Measurements from ENCODE around the gene PTPRG. TPM values are rescaled to one million over a fixed set of nuclear protein-coding genes. Genes with fewer than 3 reads are reported as not detected.
"Not testable (repeated sequence)": the region's sequence is repeated elsewhere in the genome, so short reads cannot be mapped to it uniquely, and the experiment has no call there.

The PTPRG gene
- polyA plus RNA-seq, 1 donor (not counting 4 experiments of a cell fraction or from before 2014, with no cell fraction given): 12.1 TPM

- Histone ChIP-seq H3K36me3 (ENCODE audit: control insufficient read depth in 2 of 2, extremely low read depth in 1 of 2, insufficient read depth in 2 of 2, low read length in 2 of 2) (no peaks in the 10 kb centered on the region), H2AFZ (ENCODE audit: control insufficient read depth, low read length) (no peak overlapping the region), H3K27ac (ENCODE audit: control insufficient read depth, insufficient read depth, low read length) (no peak overlapping the region), H3K4me1 (ENCODE audit: control insufficient read depth, extremely low read depth, insufficient read depth, low read length) (no peaks in the 10 kb centered on the region), H3K9ac (ENCODE audit: control insufficient read depth, extremely low read depth, insufficient read depth, low read length) (no peak overlapping the region), H3K27me3 (ENCODE audit: control insufficient read depth, extremely low read depth, insufficient read depth, low read length) (no peaks in the 10 kb centered on the region), H3K9me1 (ENCODE audit: control insufficient read depth, extremely low read depth, insufficient read depth, low read length) (no peaks in the 10 kb centered on the region), H3K79me2 (ENCODE audit: control insufficient read depth, insufficient read depth, low read length) (no peaks in the 10 kb centered on the region), H3K4me3 (ENCODE audit: control insufficient read depth in 2 of 3, extremely low read depth in 1 of 3, insufficient read depth in 2 of 3, low read depth in 1 of 3, low read length in 3 of 3) (no peak overlapping the region), H3K9me3 (ENCODE audit: control insufficient read depth, low read depth, low read length) (no peaks in the 10 kb centered on the region), H3K4me2 (ENCODE audit: control insufficient read depth, extremely low read depth, insufficient read depth, low read depth, low read length) (no peak overlapping the region), H4K20me1 (ENCODE audit: control insufficient read depth, extremely low read depth, insufficient read depth, low read length) (no peaks in the 10 kb centered on the region)
- TF ChIP-seq EZH2 (IDR thresholded peaks at IDR 0.05; ENCODE audit: low read length) (no peak), CTCF (optimal IDR thresholded peaks at IDR 0.05 in 1 of 3, IDR thresholded peaks at IDR 0.05 in 1 of 3, conservative IDR thresholded peaks at IDR 0.05 in 1 of 3; ENCODE audit: extremely low read depth in 1 of 3, insufficient read depth in 2 of 3, low read length in 3 of 3) (no peak)
- DNase-seq (ENCODE audit: low read depth, low spot score) (no peak), FAIRE-seq (no peak)
- dilution Hi-C loops (cut with MboI; ENCODE audit: extremely low pct_ligation_motif_present, low sequenced_read_pairs): no loop called here
Observed at GRCh38 chr3:61758839-61759238, 197.5 kb downstream of the PTPRG start.

GRCh38 chr3:61760783-61761182, 199.4 kb downstream of the PTPRG start:
- DNase-seq (ENCODE audit: low read depth, low spot score); H3K9me1 ChIP-seq (ENCODE audit: control insufficient read depth, extremely low read depth, insufficient read depth, low read length); H3K27me3 ChIP-seq (ENCODE audit: control insufficient read depth, extremely low read depth, insufficient read depth, low read length); H3K36me3 ChIP-seq (ENCODE audit: control insufficient read depth in 2 of 2, extremely low read depth in 1 of 2, insufficient read depth in 2 of 2, low read length in 2 of 2); H3K4me3 ChIP-seq (ENCODE audit: control insufficient read depth in 2 of 3, extremely low read depth in 1 of 3, insufficient read depth in 2 of 3, low read depth in 1 of 3, low read length in 3 of 3); H2AFZ ChIP-seq (ENCODE audit: control insufficient read depth, low read length); H3K9me3 ChIP-seq (ENCODE audit: control insufficient read depth, low read depth, low read length); FAIRE-seq; H3K4me1 ChIP-seq (ENCODE audit: control insufficient read depth, extremely low read depth, insufficient read depth, low read length); H3K79me2 ChIP-seq (ENCODE audit: control insufficient read depth, insufficient read depth, low read length); H3K9ac ChIP-seq (ENCODE audit: control insufficient read depth, extremely low read depth, insufficient read depth, low read length); H3K27ac ChIP-seq (ENCODE audit: control insufficient read depth, insufficient read depth, low read length); dilution Hi-C loops (cut with MboI; ENCODE audit: extremely low pct_ligation_motif_present, low sequenced_read_pairs); H4K20me1 ChIP-seq (ENCODE audit: control insufficient read depth, extremely low read depth, insufficient read depth, low read length); H3K4me2 ChIP-seq (ENCODE audit: control insufficient read depth, extremely low read depth, insufficient read depth, low read depth, low read length): not testable (repeated sequence)

- no peaks in the 10 kb centered on the region for H3K9me1 ChIP-seq (ENCODE audit: control insufficient read depth, extremely low read depth, insufficient read depth, low read length)
- H3K27ac ChIP-seq (ENCODE audit: control insufficient read depth, insufficient read depth, low read length): no peak overlapping the region
- no peaks in the 10 kb centered on the region for H3K4me1 ChIP-seq (ENCODE audit: control insufficient read depth, extremely low read depth, insufficient read depth, low read length)
- H3K9ac ChIP-seq (ENCODE audit: control insufficient read depth, extremely low read depth, insufficient read depth, low read length): no peak overlapping the region
- DNase-seq (ENCODE audit: low read depth, low spot score) (no peak), FAIRE-seq (no peak)
- TF ChIP-seq EZH2 (IDR thresholded peaks at IDR 0.05; ENCODE audit: low read length): no peak
- TF ChIP-seq CTCF (optimal IDR thresholded peaks at IDR 0.05 in 1 of 3, IDR thresholded peaks at IDR 0.05 in 1 of 3, conservative IDR thresholded peaks at IDR 0.05 in 1 of 3; ENCODE audit: extremely low read depth in 1 of 3, insufficient read depth in 2 of 3, low read length in 3 of 3): no peak
- H3K4me3 ChIP-seq (ENCODE audit: control insufficient read depth in 2 of 3, extremely low read depth in 1 of 3, insufficient read depth in 2 of 3, low read depth in 1 of 3, low read length in 3 of 3): no peak overlapping the region
- no peaks in the 10 kb centered on the region for H3K27me3 ChIP-seq (ENCODE audit: control insufficient read depth, extremely low read depth, insufficient read depth, low read length)
- H2AFZ ChIP-seq (ENCODE audit: control insufficient read depth, low read length): no peak overlapping the region
- H3K36me3 ChIP-seq (ENCODE audit: control insufficient read depth in 2 of 2, extremely low read depth in 1 of 2, insufficient read depth in 2 of 2, low read length in 2 of 2): no peaks in the 10 kb centered on the region
- dilution Hi-C loops (cut with MboI; ENCODE audit: extremely low pct_ligation_motif_present, low sequenced_read_pairs): no loop called here
- H3K4me2 ChIP-seq (ENCODE audit: control insufficient read depth, extremely low read depth, insufficient read depth, low read depth, low read length): no peak overlapping the region
- H3K9me3 ChIP-seq (ENCODE audit: control insufficient read depth, low read depth, low read length): no peaks in the 10 kb centered on the region
- no peaks in the 10 kb centered on the region for H4K20me1 ChIP-seq (ENCODE audit: control insufficient read depth, extremely low read depth, insufficient read depth, low read length)
- no peaks in the 10 kb centered on the region for H3K79me2 ChIP-seq (ENCODE audit: control insufficient read depth, insufficient read depth, low read length)
Observed at GRCh38 chr3:61761694-61762430, 200.5 kb downstream of the PTPRG start.

All from keratinocyte (primary cell).